HG02973 (cell line): Measurements from ENCODE around the gene MRPL43.

Experiments used
- ATAC-seq: cut with Tn5 transposase; IDR thresholded peaks from one replicate; pipeline ENCODE4 v1.9.1; 2021; ENCODE audit warnings: moderate library complexity; ENCODE audit not compliant: unreplicated experiment

Gene MRPL43

DNA sequence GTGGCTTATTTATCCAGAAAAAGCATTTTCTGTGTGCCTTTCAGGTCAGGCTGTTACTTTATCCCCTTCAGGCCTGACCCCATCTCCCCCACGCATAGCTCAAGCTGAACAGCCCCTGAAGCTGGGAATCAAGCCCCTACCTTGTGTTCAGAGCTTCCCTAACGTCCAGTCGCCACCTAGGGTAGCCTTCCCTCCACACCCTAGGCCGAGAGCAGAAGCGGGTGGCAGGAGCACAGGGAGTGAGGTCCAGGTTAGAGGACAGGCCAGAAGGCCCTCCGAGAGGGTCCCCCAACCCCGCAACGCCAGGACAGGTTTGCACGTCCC is 18.5 kb downstream of the MRPL43 start:
- ATAC-seq: no peak

DNA sequence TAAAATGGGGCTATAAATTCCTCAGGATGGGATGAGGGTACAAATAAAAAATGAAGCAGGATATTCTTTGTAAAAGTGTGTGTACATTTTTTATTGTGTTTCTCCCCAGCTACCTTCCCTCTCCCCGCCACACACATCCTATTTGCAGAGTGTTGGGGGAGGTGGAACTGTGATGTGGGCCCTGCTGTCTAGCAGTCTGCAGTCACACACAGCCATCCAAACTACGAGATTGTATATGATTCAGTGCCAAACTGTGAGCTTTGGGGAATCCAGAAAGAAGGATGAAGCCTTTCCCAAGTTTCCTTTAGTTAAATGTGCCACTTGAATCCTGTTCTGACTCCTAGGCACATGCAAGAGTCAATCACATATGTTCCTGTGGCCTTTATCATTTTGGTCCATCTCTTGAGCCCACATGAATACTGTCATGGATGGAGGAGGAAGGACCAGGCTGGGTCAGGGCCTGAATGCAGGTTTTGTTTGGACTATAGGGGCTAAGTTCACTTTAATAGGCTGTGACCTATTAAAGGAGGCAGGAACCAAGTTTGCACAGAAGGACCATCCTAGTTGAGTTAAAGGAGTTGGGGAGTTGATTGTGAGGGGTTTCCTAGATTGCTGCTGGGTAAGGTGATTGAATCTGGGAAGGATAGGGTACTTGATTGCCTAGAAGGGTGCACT is 19.1 kb downstream of the MRPL43 start:
- no peak for ATAC-seq

DNA sequence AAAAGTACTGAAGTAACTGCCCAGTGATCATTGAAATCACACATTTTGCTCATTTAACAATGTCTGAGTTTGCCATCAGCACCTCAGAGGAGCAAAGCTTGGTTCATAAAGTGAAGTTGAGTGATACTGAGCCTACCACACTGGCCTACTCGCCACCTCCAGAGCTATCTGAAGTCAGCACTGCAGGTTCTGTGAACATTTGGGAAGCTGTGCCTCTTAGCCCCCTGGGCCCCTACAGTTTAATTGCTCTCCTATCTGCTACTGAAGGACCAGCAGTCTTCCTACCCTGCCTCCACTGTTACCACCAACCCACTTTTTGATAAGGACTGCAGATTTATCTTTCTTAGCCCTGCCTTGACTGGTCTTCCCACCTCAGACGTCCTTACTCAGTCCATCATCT is 20.0 kb downstream of the MRPL43 start:
- ATAC-seq: no peak

DNA sequence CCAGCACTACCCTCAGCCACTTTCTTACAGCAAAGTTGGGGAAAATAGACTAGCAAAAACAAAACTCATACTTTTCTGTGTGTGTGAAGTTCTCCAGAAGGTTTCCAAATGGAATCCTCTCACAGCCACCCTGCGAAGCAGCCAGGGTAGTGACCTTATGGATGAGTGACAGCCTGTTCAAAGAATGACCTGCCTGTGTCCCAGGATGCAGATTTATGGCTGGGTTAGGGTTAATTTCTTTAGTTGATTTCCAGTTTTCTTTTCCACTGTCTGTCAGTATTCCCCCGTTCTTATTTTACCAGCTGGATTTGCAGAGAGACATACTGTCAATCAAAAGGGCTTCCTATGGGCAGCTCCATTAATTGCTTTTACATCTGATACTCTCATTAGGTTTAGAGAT is 20.4 kb downstream of the MRPL43 start:
- ATAC-seq: no peak

DNA sequence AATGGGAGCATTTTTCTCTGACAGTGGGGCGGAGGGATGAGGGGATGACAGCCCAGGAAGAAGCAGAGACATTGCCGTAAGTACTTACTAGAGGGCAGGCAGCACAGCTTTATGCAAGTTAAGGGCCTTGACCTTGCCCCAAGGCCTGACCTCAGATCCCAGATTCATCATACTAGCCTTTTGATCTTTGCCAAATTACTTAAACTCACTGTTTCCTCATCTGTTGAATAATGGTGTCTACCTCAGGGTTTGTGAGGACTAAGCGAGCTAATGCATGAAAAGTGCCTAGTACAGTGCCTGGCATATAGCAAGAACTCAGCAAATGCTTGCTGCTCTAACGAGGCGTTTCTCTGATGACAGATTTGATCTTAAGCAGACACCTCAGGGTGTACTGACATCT is 21.5 kb downstream of the MRPL43 start:
- no peak for ATAC-seq

DNA sequence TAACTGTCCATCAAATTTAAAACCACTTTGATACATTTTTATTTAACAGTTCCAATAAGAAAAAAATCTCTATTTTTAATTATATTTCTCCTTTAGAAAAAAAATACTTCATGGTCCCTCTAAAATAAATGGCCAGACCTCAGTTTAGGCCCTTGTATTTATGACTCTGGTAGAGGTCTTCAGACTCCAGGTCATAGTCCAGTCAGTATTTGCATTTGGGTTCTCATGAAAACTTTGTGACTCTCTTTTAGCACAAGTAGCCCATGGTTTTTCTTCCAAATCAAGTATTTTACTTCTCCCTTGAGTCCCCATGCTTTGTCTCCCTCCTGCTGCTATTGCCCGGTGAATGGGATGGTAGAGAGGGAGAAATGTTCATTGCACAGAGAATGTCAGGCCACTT is 23.5 kb downstream of the MRPL43 start:
- ATAC-seq: no peak

DNA sequence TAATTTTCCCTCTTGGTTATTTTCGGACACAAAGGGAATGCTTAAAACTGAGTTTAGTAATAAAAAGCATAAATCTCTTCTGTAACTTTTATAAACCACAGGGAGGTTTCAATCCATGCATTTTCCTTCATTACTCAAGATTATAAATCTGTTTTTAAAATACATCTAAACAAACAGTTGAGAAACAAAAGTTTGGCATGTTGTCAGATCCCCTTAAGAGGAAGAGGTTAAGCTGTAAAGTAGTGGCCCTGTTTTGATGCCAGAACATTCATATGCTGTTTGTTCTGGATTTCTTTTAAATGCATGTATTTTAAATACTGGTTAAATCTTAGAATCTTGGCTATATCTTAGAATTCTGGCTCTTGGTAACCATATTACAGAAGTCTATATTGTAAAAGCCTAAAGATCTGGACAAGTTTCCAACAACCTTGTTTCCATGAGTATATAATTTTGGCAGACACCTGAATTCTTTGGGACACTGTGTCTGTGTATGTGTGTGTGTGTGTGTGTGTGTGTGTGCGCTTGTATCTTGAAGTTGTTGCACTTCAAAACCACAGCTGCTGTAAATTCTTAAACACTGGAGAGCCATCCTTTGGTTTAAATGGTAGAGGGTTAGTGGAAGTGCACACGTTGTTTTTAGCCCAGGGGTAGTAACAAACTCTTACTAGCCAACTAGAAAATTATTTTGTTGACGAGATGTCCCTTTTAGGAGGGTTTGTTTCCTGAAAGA is 24.8 kb downstream of the MRPL43 start:
- ATAC-seq: no peak

DNA sequence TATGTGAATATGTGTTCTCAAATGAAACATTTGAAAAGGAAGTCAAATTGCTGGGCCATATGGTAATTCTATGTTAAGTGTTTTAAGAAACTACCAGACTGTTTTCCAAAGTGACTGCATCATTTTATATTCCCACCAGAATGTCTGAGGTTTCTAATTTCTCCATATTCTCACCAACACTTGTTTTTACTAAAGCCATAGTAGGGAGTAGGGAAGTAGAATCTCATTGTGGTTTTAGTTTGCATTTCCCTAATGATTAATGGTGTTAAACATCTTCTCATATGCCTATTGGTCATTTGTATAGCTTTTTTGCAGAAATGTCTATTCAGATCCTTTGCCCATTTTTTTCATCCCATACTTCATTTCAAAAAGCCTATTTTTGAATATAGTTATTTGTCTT is 27.0 kb downstream of the MRPL43 start:
- ATAC-seq: no peak

DNA sequence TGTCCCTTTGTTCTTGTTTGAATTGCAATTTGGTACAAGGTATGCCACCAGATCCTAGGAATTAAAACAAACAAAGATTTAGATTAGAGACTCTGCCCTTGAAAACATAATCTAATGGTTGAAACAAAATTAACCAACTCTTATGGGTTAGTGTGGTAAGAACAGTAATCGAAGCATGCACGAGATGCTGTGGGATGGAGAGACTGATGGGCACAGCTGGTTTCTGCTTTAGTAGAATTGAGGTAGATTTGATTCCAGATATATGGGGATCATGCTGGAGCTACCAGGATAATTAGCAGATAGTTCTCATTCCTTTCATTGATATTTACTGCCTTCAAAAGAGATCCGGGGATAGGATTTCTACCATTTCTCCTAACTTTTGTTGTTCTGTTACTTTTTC is 38.4 kb downstream of the MRPL43 start:
- ATAC-seq: no peak

DNA sequence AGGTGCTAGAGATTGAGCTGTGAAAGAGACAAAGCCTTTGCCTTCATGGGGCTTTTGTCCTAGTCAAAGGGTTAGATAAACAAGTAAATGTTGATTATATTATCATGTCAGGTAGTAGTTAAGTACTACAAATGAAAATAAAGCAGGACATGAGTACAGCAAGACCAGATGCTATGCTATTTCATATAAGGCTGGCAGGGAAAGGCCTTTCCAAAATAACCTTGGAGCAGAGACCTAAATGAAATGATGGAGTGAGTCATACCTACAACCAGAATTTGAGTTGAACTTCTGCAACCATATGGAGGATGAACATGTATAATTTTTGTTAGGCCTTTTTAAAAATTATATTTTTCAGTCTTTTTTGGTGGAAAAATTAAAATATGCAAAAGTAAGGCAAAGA is 41.5 kb downstream of the MRPL43 start:
- ATAC-seq: no peak

DNA sequence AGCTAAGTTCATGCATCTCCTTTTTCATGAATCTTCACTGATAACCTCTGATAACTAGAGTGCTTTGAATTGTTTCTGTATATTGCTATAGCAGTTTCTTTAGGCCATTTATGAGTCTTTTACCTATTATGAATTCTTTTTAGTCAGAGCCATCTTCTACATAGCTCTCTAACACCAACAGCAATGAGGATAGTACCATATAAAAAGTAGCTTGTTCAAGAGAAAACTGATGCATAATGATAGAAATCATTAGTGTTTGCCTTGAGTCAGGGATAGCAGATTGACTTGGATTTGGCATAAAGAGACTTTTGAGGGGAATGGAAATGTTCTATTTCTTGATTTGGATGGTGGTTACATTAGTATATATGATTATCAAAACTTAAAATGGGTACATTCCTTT is 43.8 kb downstream of the MRPL43 start:
- ATAC-seq: no peak

DNA sequence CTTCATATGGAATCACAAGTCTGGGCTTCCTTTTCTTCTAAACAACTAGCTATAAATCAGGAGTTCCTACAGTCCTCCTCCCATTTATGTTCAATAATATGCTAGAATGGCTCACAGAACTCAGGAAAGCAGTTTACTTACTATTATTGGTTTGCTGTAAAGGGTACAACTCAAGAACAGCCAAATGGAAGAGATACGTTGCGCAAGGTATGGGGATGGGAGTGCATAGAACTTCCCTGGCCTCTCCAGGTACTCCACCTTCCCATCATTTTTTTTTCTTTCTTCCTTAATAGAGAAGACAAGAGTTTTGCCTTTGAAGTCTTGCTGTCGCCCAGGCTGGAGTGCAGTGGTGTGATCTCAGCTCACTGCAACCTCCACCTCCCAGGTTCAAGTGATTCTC is 45.1 kb downstream of the MRPL43 start:
- no peak for ATAC-seq

DNA sequence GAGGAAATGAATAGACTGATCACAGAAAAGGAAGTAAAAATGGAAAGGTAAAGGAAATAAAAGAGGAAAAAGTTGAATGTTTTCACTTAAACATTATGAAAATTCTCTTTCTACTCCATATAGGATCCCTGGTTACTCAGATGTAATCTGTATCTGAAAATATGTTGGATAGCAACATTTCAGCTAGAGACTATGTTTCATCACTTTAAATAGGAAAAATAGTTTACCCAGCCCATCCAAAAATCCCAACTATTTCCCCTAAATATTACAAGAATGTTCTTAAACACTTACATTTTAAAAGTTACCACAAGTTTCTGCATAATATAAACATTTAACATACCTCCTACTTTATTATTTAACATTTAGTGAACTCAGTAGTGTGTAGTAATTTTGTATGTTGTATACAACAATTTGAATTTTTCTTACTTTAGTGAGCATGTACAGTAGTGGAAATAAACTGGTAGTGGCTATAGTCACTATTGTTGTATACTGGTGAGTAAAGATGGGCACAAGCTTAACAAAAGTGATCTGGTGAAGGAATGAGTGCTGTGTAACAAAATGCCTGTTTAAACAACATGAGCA is 47.4 kb downstream of the MRPL43 start:
- ATAC-seq: no peak
